H9 (cell line): ENCODE data around the gene THBS2. TPM values are rescaled to one million over a fixed set of nuclear protein-coding genes. Genes with fewer than 3 reads are reported as not detected.
"Not testable (repeated sequence)": the region's sequence is repeated elsewhere in the genome, so short reads cannot be mapped to it uniquely, and the experiment has no call there.

ENCODE experiments used
- DNase-seq: peaks from one replicate; pipeline ENCODE4 v3.0.0-alpha.2; 2017
- H2AFZ ChIP-seq: one replicate; pipeline ENCODE4 v1.6.1; 2013; ENCODE audit warnings: mild to moderate bottlenecking, low read length, control low read depth, moderate library complexity
- H2AK5ac ChIP-seq: 2 replicates; pipeline ENCODE4 v1.6.1; 2013; ENCODE audit warnings: low read length, control low read depth, mixed read lengths; ENCODE audit not compliant: insufficient read length
- H2BK120ac ChIP-seq: one replicate; pipeline ENCODE4 v1.6.1; 2013; ENCODE audit warnings: low read depth, mild to moderate bottlenecking, low read length, control low read depth, inconsistent platforms; ENCODE audit not compliant: poor library complexity, severe bottlenecking
- H2BK12ac ChIP-seq: 2 replicates; pipeline ENCODE4 v1.6.1; 2013; ENCODE audit warnings: low read length, control low read depth, mixed read lengths, low read depth; ENCODE audit not compliant: insufficient read length
- H2BK15ac ChIP-seq: 2 replicates; pipeline ENCODE4 v1.6.1; 2013; ENCODE audit warnings: low read depth, low read length, control low read depth
- H2BK20ac ChIP-seq: one replicate; pipeline ENCODE4 v1.6.1; 2013; ENCODE audit warnings: low read depth, mild to moderate bottlenecking, low read length, control low read depth, inconsistent platforms; ENCODE audit not compliant: poor library complexity, severe bottlenecking
- H2BK5ac ChIP-seq: 2 replicates; pipeline ENCODE4 v1.6.1; 2013; ENCODE audit warnings: low read length, control low read depth, mixed read lengths; ENCODE audit not compliant: insufficient read length
- H3K14ac ChIP-seq: 2 replicates; pipeline ENCODE4 v1.6.1; 2013; ENCODE audit warnings: low read length, control low read depth; ENCODE audit not compliant: insufficient read depth
- H3K18ac ChIP-seq: 2 replicates; pipeline ENCODE4 v1.6.1; 2013; ENCODE audit warnings: low read depth, mild to moderate bottlenecking, mixed read lengths, low read length, control low read depth; ENCODE audit not compliant: insufficient read length
- H3K23ac ChIP-seq: 2 replicates; pipeline ENCODE4 v1.6.1; 2013; ENCODE audit warnings: low read length, control low read depth, mixed read lengths, low read depth; ENCODE audit not compliant: insufficient read length
- H3K23me2 ChIP-seq: 2 replicates; pipeline ENCODE4 v1.6.1; 2013; ENCODE audit warnings: low read depth, mild to moderate bottlenecking, mixed read lengths, low read length, control low read depth; ENCODE audit not compliant: insufficient read length, poor library complexity, severe bottlenecking
- H3K27ac ChIP-seq: 2 replicates; pipeline ENCODE4 v1.5.1; 2013; ENCODE audit warnings: low read length, control low read depth, mixed read lengths, low read depth; ENCODE audit not compliant: insufficient read length
- H3K27me3 ChIP-seq: 2 replicates; pipeline ENCODE4 v1.6.1; 2013; ENCODE audit warnings: low read length, control low read depth, inconsistent platforms; ENCODE audit not compliant: insufficient read depth
- H3K4ac ChIP-seq: 2 replicates; pipeline ENCODE4 v1.6.1; 2013; ENCODE audit warnings: low read depth, mild to moderate bottlenecking, control low read depth, inconsistent platforms, low read length, moderate library complexity
- H3K4me1 ChIP-seq: 2 replicates; pipeline ENCODE4 v1.6.1; 2013; ENCODE audit warnings: low read length, control low read depth, inconsistent platforms; ENCODE audit not compliant: insufficient read depth
- H3K4me2 ChIP-seq: 2 replicates; pipeline ENCODE4 v1.6.1; 2013; ENCODE audit warnings: low read length, control low read depth, mixed read lengths; ENCODE audit not compliant: insufficient read length, insufficient read depth
- H3K56ac ChIP-seq: 2 replicates; pipeline ENCODE4 v1.6.1; 2013; ENCODE audit warnings: low read depth, mild to moderate bottlenecking, mixed read lengths, low read length, control low read depth; ENCODE audit not compliant: insufficient read length
- H3K79me1 ChIP-seq: 2 replicates; pipeline ENCODE4 v1.6.1; 2013; ENCODE audit warnings: low read depth, mild to moderate bottlenecking, moderate library complexity, low read length, control low read depth, inconsistent platforms; ENCODE audit not compliant: insufficient read depth, poor library complexity, severe bottlenecking
- H3K79me2 ChIP-seq: 2 replicates; pipeline ENCODE4 v1.6.1; 2013; ENCODE audit warnings: low read length, control low read depth, inconsistent platforms; ENCODE audit not compliant: insufficient read depth
- H3K9ac ChIP-seq: 2 replicates; pipeline ENCODE4 v1.6.1; 2013; ENCODE audit warnings: low read length, control low read depth, mixed read lengths; ENCODE audit not compliant: insufficient read length; ENCODE audit errors: extremely low read depth
- H3K9me3 ChIP-seq: one replicate; pipeline ENCODE4 v1.6.1; 2013; ENCODE audit warnings: low read depth, low read length, inconsistent platforms; ENCODE audit not compliant: control insufficient read depth
- H3T11ph ChIP-seq: one replicate; pipeline ENCODE4 v1.6.1; 2013; ENCODE audit warnings: mild to moderate bottlenecking, low read length, control low read depth, inconsistent platforms
- H4K20me1 ChIP-seq: one replicate; pipeline ENCODE4 v1.6.1; 2013; ENCODE audit not compliant: control insufficient read depth, insufficient read length, insufficient read depth
- H4K5ac ChIP-seq: 2 replicates; pipeline ENCODE4 v1.6.1; 2013; ENCODE audit warnings: low read depth, mild to moderate bottlenecking, mixed read lengths, low read length, control low read depth; ENCODE audit not compliant: insufficient read length
- H4K8ac ChIP-seq: replicated peaks from 2 replicates; pipeline ENCODE4 v1.6.1; 2013; ENCODE audit warnings: low read length, control low read depth, mixed read lengths, low read depth; ENCODE audit not compliant: insufficient read length
- H4K91ac ChIP-seq: 2 replicates; pipeline ENCODE4 v1.6.1; 2013; ENCODE audit warnings: low read depth, mild to moderate bottlenecking, moderate library complexity, mixed read lengths, low read length, control low read depth; ENCODE audit not compliant: insufficient read length
- H3K27ac Mint-ChIP-seq, 3 experiments: 2 replicates in 2 of 3; 3 replicates in 1 of 3; pipeline ENCODE4 v1.8.0; 2020 to 2021; ENCODE audit warnings: mixed read lengths in 3 of 3, mild to moderate bottlenecking in 1 of 3, moderate library complexity in 1 of 3
- H3K27me3 Mint-ChIP-seq: 2 replicates; pipeline ENCODE4 v1.8.0; 2021; ENCODE audit warnings: low read depth, mild to moderate bottlenecking, moderate library complexity, mixed read lengths
- H3K36me3 Mint-ChIP-seq, 3 experiments: 2 replicates in 2 of 3; 3 replicates in 1 of 3; pipeline ENCODE4 v1.8.0; 2020 to 2021; ENCODE audit warnings: low read depth in 3 of 3, mixed read lengths in 3 of 3; ENCODE audit not compliant: insufficient read depth in 1 of 3
- H3K4me1 Mint-ChIP-seq, 2 experiments: 2 replicates each; pipeline ENCODE4 v1.8.0; 2020; ENCODE audit warnings: mixed read lengths in 2 of 2
- H3K4me3 Mint-ChIP-seq, 2 experiments: 2 replicates in 1 of 2; 3 replicates in 1 of 2; pipeline ENCODE4 v1.8.0; 2020 to 2021; ENCODE audit warnings: mild to moderate bottlenecking in 2 of 2, mixed read lengths in 2 of 2, moderate library complexity in 1 of 2
- H3K9me3 Mint-ChIP-seq, 2 experiments: 2 replicates in 1 of 2; 3 replicates in 1 of 2; pipeline ENCODE4 v1.8.0; 2020; ENCODE audit warnings: mild to moderate bottlenecking in 2 of 2, mixed read lengths in 2 of 2, moderate library complexity in 1 of 2
- WGBS: extraction: QIAGEN DNeasy Blood & Tissue Kit; methylation state at CpG from one replicate; pipeline ENCODE4 v1.1.7; 2013; ENCODE audit warnings: missing lambda C conversion rate, low lambda C conversion rate, mixed read lengths; ENCODE audit not compliant: insufficient read length; ENCODE audit errors: extremely low coverage; 5-methylcytosine and 5-hydroxymethylcytosine counted together
- total RNA-seq: library from RNA; stranded (reverse); gene quantifications from 2 replicates; pipeline ENCODE4 v1.2.1, GENCODE V29; 2021
- TF ChIP-seq, protein P1 (sequence below): fragments of 200-600 bp; sonication (generic); conservative IDR thresholded peaks from 3 replicates; pipeline ENCODE4 v1.8.0; 2021; ENCODE audit warnings: antibody characterized with exemption, mild to moderate bottlenecking

Gene THBS2
- total RNA-seq, 1 experiment from 2014 or later: 14.7 TPM

DNA sequence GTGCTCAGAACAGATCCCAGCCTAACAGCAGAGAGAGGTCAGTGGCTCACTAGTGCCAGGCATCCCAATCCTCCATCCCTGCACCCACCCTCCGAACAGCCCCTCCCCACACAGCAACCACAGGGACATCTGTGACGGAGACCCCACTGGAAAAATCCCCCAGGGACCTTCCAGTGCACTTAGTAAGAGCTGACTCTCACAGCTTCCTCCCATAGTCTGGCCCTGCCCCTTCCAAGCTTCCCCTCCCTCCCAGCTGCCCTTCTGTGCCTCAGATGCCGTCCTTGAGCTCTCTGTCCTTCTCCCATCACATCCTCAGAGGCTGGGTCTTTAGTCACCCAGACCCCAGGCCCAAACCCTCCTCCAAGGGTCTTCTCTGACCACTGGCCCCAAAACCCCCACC, 9.7 kb upstream of the THBS2 start:
- peaks cover 6% of the 10 kb centered on the region in 2 experiments; a peak in 2 of 4 replicates for H3K4me1 Mint-ChIP-seq
- Histone ChIP-seq H4K20me1 (no peaks in the 10 kb centered on the region), H3K79me1 (no peaks in the 10 kb centered on the region), H3T11ph (no peak overlapping the region), H2BK15ac (no peak overlapping the region), H3K4ac (no peak overlapping the region), H2AFZ (no peak overlapping the region), H3K27ac (no peak overlapping the region), H3K9ac (no peak overlapping the region), H2BK20ac (no peak overlapping the region), H3K18ac (no peak overlapping the region), H2BK5ac (no peak overlapping the region), H3K79me2 (no peaks in the 10 kb centered on the region), H2BK120ac (no peak overlapping the region), H2BK12ac (no peak overlapping the region), H3K9me3 (no peaks in the 10 kb centered on the region), H3K27me3 (no peaks in the 10 kb centered on the region), H2AK5ac (no peak overlapping the region), H3K4me1 (no peaks in the 10 kb centered on the region), H4K8ac (no peak overlapping the region), H4K91ac (no peak overlapping the region), H3K56ac (no peak overlapping the region), H3K4me2 (no peak overlapping the region), H4K5ac (no peak overlapping the region), H3K23me2 (no peaks in the 10 kb centered on the region), H3K23ac (no peak overlapping the region), H3K14ac (no peak overlapping the region)
- DNase-seq: no peak
- no peak overlapping the region for H3K4me3 Mint-ChIP-seq
- TF ChIP-seq, protein P1, sequence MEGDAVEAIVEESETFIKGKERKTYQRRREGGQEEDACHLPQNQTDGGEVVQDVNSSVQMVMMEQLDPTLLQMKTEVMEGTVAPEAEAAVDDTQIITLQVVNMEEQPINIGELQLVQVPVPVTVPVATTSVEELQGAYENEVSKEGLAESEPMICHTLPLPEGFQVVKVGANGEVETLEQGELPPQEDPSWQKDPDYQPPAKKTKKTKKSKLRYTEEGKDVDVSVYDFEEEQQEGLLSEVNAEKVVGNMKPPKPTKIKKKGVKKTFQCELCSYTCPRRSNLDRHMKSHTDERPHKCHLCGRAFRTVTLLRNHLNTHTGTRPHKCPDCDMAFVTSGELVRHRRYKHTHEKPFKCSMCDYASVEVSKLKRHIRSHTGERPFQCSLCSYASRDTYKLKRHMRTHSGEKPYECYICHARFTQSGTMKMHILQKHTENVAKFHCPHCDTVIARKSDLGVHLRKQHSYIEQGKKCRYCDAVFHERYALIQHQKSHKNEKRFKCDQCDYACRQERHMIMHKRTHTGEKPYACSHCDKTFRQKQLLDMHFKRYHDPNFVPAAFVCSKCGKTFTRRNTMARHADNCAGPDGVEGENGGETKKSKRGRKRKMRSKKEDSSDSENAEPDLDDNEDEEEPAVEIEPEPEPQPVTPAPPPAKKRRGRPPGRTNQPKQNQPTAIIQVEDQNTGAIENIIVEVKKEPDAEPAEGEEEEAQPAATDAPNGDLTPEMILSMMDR: no peak
- peak overlapping the region in 1 of 3 experiments; percentile 82; a peak in 2 of 7 replicates for H3K27ac Mint-ChIP-seq
- WGBS: no CpG with 5 or more reads among the region's 3 CpGs
- H3K36me3 Mint-ChIP-seq: peaks cover 0 to 8% (median 0%) of the 10 kb centered on the region in 3 experiments; a peak in 5 of 7 replicates
- H3K27me3 Mint-ChIP-seq: peaks cover 25% of the 10 kb centered on the region
- peaks cover under 1 to 5% of the 10 kb centered on the region in 2 experiments; a peak in 3 of 5 replicates for H3K9me3 Mint-ChIP-seq

DNA sequence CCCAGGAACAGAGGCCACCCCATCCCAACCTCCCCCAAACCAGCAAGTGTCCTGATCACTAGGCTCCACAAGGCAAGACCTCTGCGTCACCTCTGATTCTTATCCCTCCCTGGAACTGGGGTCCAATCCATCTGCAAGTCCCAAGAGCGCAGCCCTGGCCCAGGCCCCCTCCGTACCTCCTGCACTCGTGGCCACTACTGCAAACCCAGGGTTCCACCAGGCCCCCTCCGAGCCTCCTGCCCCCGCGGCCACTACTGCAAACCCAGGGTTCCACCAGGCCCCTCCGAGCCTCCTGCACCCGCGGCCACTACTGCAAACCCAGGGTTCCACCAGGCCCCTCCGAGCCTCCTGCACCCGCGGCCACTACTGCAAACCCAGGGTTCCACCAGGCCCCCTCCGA, 9.0 kb upstream of the THBS2 start:
- not testable (repeated sequence) for H3T11ph ChIP-seq, H3K79me2 ChIP-seq, H3K9me3 ChIP-seq, H3K23me2 ChIP-seq, H3K4me1 Mint-ChIP-seq, H3K27me3 ChIP-seq, H3K4ac ChIP-seq, H3K9ac ChIP-seq, H3K27ac ChIP-seq, H3K18ac ChIP-seq, H2BK20ac ChIP-seq, H3K56ac ChIP-seq, H3K14ac ChIP-seq, H3K27ac Mint-ChIP-seq, H3K9me3 Mint-ChIP-seq, H3K4me2 ChIP-seq, H2AK5ac ChIP-seq, H2BK120ac ChIP-seq, H4K8ac ChIP-seq, H2BK15ac ChIP-seq, H2BK5ac ChIP-seq, DNase-seq, H4K20me1 ChIP-seq, H3K23ac ChIP-seq, H3K4me1 ChIP-seq, H4K91ac ChIP-seq, H2AFZ ChIP-seq, H4K5ac ChIP-seq, H3K36me3 Mint-ChIP-seq, H3K79me1 ChIP-seq, H3K4me3 Mint-ChIP-seq, H2BK12ac ChIP-seq
- no CpG with 5 or more reads among the region's 14 CpGs for WGBS
- H3K27me3 Mint-ChIP-seq: peaks cover 29% of the 10 kb centered on the region
